PC-3 (cell line): ENCODE results near the gene ATP1A2. TPM values are rescaled to one million over a fixed set of nuclear protein-coding genes. Genes with fewer than 3 reads are reported as not detected.

Source experiments
- ATAC-seq: fragments of 200-7000 bp; cut with Tn5 transposase; 2 replicates; pipeline ENCODE4 v1.9.1; 2020; ENCODE audit warnings: mild to moderate bottlenecking, moderate library complexity
- BruUV-seq: library from RNA; stranded (reverse); fragments of 400-500 nt; replicated peaks from 2 replicates; lab custom pipeline; 2021; lab: Mats Ljungman, UMichigan
- CTCF ChIA-PET: fragments of 300-600 bp; sonication (Branson Sonifier 250); formaldehyde crosslinking; loops from one replicate; lab custom pipeline; 2022; ENCODE audit warnings: antibody characterized with exemption; lab: Charles Lee
- POLR2A ChIA-PET: fragments of 300-600 bp; sonication (Branson Sonifier 250); formaldehyde crosslinking; loops from one replicate; lab custom pipeline; 2022; ENCODE audit warnings: antibody characterized with exemption; ENCODE audit not compliant: unreplicated experiment; lab: Charles Lee
- DNase-seq: peaks from one replicate; pipeline ENCODE4 v3.0.0-alpha.2; 2015
- H2AFZ ChIP-seq: fragments of 300-600 bp; sonication (generic); 2 replicates; pipeline ENCODE4 v1.6.0; 2016; ENCODE audit warnings: antibody characterized with exemption, low read length
- H3F3A ChIP-seq: fragments of 300-600 bp; sonication (generic); one replicate; pipeline ENCODE4 v1.6.0; 2017; ENCODE audit warnings: antibody characterized with exemption, low read length, control low read depth, mild to moderate bottlenecking; ENCODE audit not compliant: unreplicated experiment
- H3K27ac ChIP-seq: fragments of 300-600 bp; sonication (generic); 2 replicates; pipeline ENCODE4 v1.5.1; 2016; ENCODE audit warnings: mild to moderate bottlenecking, low read length
- H3K27me3 ChIP-seq: fragments of 300-600 bp; sonication (generic); 2 replicates; pipeline ENCODE4 v1.6.1; 2016; ENCODE audit warnings: low read length, mixed read lengths
- H3K36me3 ChIP-seq: fragments of 300-600 bp; sonication (generic); 2 replicates; pipeline ENCODE4 v1.6.1; 2016; ENCODE audit warnings: low read depth, mixed run types, low read length, mixed read lengths
- H3K4me1 ChIP-seq: fragments of 300-600 bp; sonication (generic); 2 replicates; pipeline ENCODE4 v1.5.1; 2016; ENCODE audit warnings: low read length; ENCODE audit not compliant: insufficient read depth
- H3K4me2 ChIP-seq: fragments of 300-600 bp; sonication (generic); 2 replicates; pipeline ENCODE4 v1.6.0; 2016; ENCODE audit warnings: low read length
- H3K4me3 ChIP-seq: fragments of 300-600 bp; sonication (generic); 2 replicates; pipeline ENCODE4 v1.5.1; 2016; ENCODE audit warnings: mild to moderate bottlenecking, low read length, mixed read lengths
- H3K79me2 ChIP-seq: fragments of 300-600 bp; sonication (generic); 2 replicates; pipeline ENCODE4 v1.6.1; 2017; ENCODE audit warnings: low read length, mixed read lengths
- H3K9ac ChIP-seq: fragments of 300-600 bp; sonication (generic); 2 replicates; pipeline ENCODE4 v1.6.0; 2016; ENCODE audit warnings: mild to moderate bottlenecking, low read length
- H3K9me2 ChIP-seq: fragments of 300-600 bp; sonication (generic); replicated peaks from 2 replicates; pipeline ENCODE4 v1.6.1; 2016; ENCODE audit warnings: mixed run types, low read length, mixed read lengths
- H3K9me3 ChIP-seq: fragments of 300-600 bp; sonication (generic); 2 replicates; pipeline ENCODE4 v1.6.1; 2016; ENCODE audit warnings: low read length, mixed read lengths
- H4K20me1 ChIP-seq: fragments of 300-600 bp; sonication (generic); 2 replicates; pipeline ENCODE4 v1.6.1; 2016; ENCODE audit warnings: low read length, mixed read lengths
- EZH2 ChIP-seq: fragments of 300-600 bp; sonication (generic); IDR thresholded peaks from one replicate; pipeline ENCODE4 v1.6.1; 2017; ENCODE audit warnings: antibody characterized with exemption, mild to moderate bottlenecking, low read length; ENCODE audit not compliant: unreplicated experiment
- EZH2phosphoT487 ChIP-seq: fragments of 300-600 bp; sonication (generic); IDR thresholded peaks from 2 replicates; pipeline ENCODE4 v1.6.1; 2018; ENCODE audit warnings: mild to moderate bottlenecking, antibody characterized with exemption, low read length, borderline replicate concordance
- intact Hi-C: fragments of 100-400 bp; cut with micrococcal nuclease; formaldehyde crosslinking; loops from 2 replicates; pipeline ENCODE4 v1.9.0; 2023
- total RNA-seq: library from RNA; depleted of rRNA; stranded (reverse); fragments of >200 nt; gene quantifications from 2 replicates; pipeline ENCODE4 v1.2.3, GENCODE V29; 2014
- TF ChIP-seq, protein P1 (sequence below): fragments of 300-600 bp; sonication (generic); conservative IDR thresholded peaks from 2 replicates; pipeline ENCODE4 v1.5.1; 2017; ENCODE audit warnings: antibody characterized with exemption, low read depth, mild to moderate bottlenecking, low read length

Gene ATP1A2
- total RNA-seq, 1 experiment from 2014 or later, result not detected

DNA sequence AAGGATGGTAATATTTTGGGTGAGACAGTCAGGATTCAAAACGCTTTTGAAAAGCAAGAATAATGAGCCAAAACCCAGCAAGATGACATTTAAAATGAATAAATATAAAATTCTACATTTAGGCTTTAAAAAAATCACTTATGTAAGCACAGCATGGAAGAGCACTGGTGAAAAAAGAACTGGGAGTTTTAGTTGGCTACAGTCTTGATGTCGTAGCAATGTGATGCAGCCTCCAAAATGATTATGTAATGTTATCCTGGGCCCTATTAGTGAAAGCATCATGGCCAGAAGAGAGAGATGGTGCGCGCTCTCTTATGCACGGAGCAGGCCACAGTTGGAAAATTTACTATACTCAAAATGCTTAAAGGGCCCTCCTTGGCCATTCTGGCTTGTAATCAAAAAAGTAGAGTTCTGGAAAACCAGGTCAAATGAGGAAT is 29.1 kb upstream of the ATP1A2 start:
- TF ChIP-seq, protein P1, sequence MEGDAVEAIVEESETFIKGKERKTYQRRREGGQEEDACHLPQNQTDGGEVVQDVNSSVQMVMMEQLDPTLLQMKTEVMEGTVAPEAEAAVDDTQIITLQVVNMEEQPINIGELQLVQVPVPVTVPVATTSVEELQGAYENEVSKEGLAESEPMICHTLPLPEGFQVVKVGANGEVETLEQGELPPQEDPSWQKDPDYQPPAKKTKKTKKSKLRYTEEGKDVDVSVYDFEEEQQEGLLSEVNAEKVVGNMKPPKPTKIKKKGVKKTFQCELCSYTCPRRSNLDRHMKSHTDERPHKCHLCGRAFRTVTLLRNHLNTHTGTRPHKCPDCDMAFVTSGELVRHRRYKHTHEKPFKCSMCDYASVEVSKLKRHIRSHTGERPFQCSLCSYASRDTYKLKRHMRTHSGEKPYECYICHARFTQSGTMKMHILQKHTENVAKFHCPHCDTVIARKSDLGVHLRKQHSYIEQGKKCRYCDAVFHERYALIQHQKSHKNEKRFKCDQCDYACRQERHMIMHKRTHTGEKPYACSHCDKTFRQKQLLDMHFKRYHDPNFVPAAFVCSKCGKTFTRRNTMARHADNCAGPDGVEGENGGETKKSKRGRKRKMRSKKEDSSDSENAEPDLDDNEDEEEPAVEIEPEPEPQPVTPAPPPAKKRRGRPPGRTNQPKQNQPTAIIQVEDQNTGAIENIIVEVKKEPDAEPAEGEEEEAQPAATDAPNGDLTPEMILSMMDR, result no peak
- TF ChIP-seq EZH2phosphoT487, result no peak
- no peak for TF ChIP-seq EZH2
- Histone ChIP-seq H3K9me2 (no peaks in the 10 kb centered on the region), H3K36me3 (no peaks in the 10 kb centered on the region), H3K9ac (no peak overlapping the region), H3K9me3 (no peaks in the 10 kb centered on the region), H3K4me1 (peaks cover 4% of the 10 kb centered on the region; the same call in 1 of the 2 replicates), H3K27ac (no peak overlapping the region), H3K79me2 (no peaks in the 10 kb centered on the region), H3K27me3 (peaks cover 6% of the 10 kb centered on the region; the same call in 1 of the 2 replicates), H4K20me1 (no peaks in the 10 kb centered on the region), H3K4me2 (no peak overlapping the region), H2AFZ (no peak overlapping the region), H3K4me3 (no peak overlapping the region), H3F3A (no peaks in the 10 kb centered on the region)
- intact Hi-C loops, result no loop called here
- ATAC-seq (no peak), DNase-seq (no peak)
- POLR2A ChIA-PET, result no interaction called here
- no TSS peak for BruUV-seq
- CTCF ChIA-PET, result no interaction called here

DNA sequence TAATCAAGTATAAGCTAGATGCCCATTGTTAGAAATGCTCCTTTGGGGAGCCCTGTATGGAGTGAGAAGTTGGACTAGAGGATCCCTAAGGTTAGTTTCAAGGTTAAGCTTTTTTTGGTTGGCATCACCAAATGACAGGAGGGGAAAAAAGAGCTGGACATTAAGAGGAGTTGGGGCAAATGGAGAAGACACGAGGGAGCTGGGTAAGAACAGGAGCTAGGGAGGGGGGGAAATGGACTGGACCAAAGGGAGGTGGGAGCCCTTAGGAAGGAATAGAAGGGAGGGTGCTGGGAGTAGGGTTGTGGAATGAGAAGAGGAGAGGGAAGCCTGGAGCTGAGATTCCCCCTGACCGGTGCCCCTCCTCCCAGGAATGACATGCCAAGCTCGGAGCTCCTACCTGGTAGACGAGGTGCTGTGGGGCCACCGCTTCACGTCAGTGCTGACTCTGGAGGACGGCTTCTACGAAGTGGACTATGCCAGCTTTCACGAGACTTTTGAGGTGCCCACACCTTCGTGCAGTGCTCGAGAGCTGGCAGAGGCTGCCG is 28.4 kb upstream of the ATP1A2 start:
- DNase-seq (no peak), ATAC-seq (no peak)
- Histone ChIP-seq H3F3A (no peaks in the 10 kb centered on the region), H3K9me2 (no peaks in the 10 kb centered on the region), H3K9me3 (no peaks in the 10 kb centered on the region), H3K36me3 (no peaks in the 10 kb centered on the region), H3K27ac (no peak overlapping the region), H3K9ac (no peak overlapping the region), H4K20me1 (no peaks in the 10 kb centered on the region), H2AFZ (no peak overlapping the region), H3K4me1 (peaks cover 4% of the 10 kb centered on the region; the same call in 1 of the 2 replicates), H3K4me2 (no peak overlapping the region), H3K27me3 (peaks cover 6% of the 10 kb centered on the region; the same call in 1 of the 2 replicates), H3K79me2 (no peaks in the 10 kb centered on the region), H3K4me3 (no peak overlapping the region)
- POLR2A ChIA-PET, result no interaction called here
- TF ChIP-seq, protein P1, result no peak
- TF ChIP-seq EZH2phosphoT487 (no peak), EZH2 (no peak)
- BruUV-seq, result no TSS peak
- intact Hi-C loops, result no loop called here
- CTCF ChIA-PET, result interaction anchor here (0.7 kb wide), 1 partner anchor 10 kb away, joined by 3 read pairs; no protein-coding TSS in a partner anchor

DNA sequence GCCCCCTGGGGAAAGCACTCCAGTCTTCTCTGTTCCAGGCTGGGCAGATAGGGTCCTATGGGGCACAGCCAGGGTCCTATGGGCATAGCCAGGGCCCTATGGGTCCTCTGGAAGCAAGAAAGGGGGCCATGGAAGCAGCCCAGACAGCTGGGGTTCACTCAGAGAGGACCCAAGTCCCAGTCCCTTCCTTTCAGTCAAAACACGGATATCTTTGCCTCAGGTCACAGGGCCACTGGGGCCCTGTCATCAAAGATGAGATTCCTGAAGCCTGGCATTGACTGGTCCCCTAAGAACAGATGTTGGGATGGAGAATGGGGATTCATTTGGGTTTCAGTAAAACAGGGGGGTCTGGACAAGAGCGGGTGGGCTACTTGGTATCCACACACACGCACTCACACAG is 25.7 kb upstream of the ATP1A2 start:
- CTCF ChIA-PET, result no interaction called here
- TF ChIP-seq EZH2phosphoT487, result no peak
- TF ChIP-seq EZH2, result no peak
- TF ChIP-seq, protein P1, result no peak
- no TSS peak for BruUV-seq
- DNase-seq, result no peak
- Histone ChIP-seq H3K27me3 (no peaks in the 10 kb centered on the region), H3K9ac (no peak overlapping the region), H4K20me1 (no peaks in the 10 kb centered on the region), H3K36me3 (no peaks in the 10 kb centered on the region), H3K4me2 (no peak overlapping the region), H3K4me3 (no peak overlapping the region), H3K27ac (no peak overlapping the region), H2AFZ (no peak overlapping the region), H3F3A (no peaks in the 10 kb centered on the region), H3K79me2 (no peaks in the 10 kb centered on the region), H3K4me1 (no peaks in the 10 kb centered on the region), H3K9me3 (no peaks in the 10 kb centered on the region), H3K9me2 (no peaks in the 10 kb centered on the region)
- ATAC-seq, result no peak
- intact Hi-C loops, result no loop called here
- POLR2A ChIA-PET, result no interaction called here
